Rectal smooth muscle tissue (tissue), 1 donor: ENCODE results near the gene OR10H4.
"Not testable (repeated sequence)": the region's sequence is repeated elsewhere in the genome, so short reads cannot be mapped to it uniquely, and the experiment has no call there.

Source experiments
- H3K27ac ChIP-seq: one replicate; pipeline ENCODE4 v1.7.0; 2013; ENCODE audit warnings: low read depth, low read length, inconsistent platforms
- H3K27me3 ChIP-seq: one replicate; pipeline ENCODE4 v1.7.0; 2013; ENCODE audit warnings: low read length; ENCODE audit not compliant: control insufficient read depth, insufficient read depth
- H3K36me3 ChIP-seq: one replicate; pipeline ENCODE4 v1.7.0; 2013; ENCODE audit warnings: low read length; ENCODE audit not compliant: control insufficient read depth, insufficient read depth
- H3K4me1 ChIP-seq: one replicate; pipeline ENCODE4 v1.7.0; 2013; ENCODE audit warnings: low read length; ENCODE audit not compliant: control insufficient read depth, insufficient read depth
- H3K4me3 ChIP-seq: one replicate; pipeline ENCODE4 v1.7.0; 2013; ENCODE audit warnings: low read length
- H3K9ac ChIP-seq: one replicate; pipeline ENCODE4 v1.7.0; 2013; ENCODE audit warnings: low read length

Gene OR10H4

GRCh38 chr19:15962319-15962718, 13.5 kb downstream of the OR10H4 start:
- no peaks in the 10 kb centered on the region for H3K4me1 ChIP-seq
- H3K27ac ChIP-seq: no peak overlapping the region
- H3K27me3 ChIP-seq: peaks cover 2% of the 10 kb centered on the region
- H3K4me3 ChIP-seq: no peak overlapping the region
- H3K36me3 ChIP-seq: no peaks in the 10 kb centered on the region
- H3K9ac ChIP-seq: no peak overlapping the region

- no peak overlapping the region for H3K9ac ChIP-seq
- H3K4me3 ChIP-seq: no peak overlapping the region
- H3K4me1 ChIP-seq: no peaks in the 10 kb centered on the region
- H3K27me3 ChIP-seq: peaks cover 2% of the 10 kb centered on the region
- no peaks in the 10 kb centered on the region for H3K36me3 ChIP-seq
- H3K27ac ChIP-seq: no peak overlapping the region
Measured at GRCh38 chr19:15964231-15964630, 15.4 kb downstream of the OR10H4 start.

- Histone ChIP-seq H3K4me1 (no peaks in the 10 kb centered on the region), H3K27ac (no peak overlapping the region), H3K27me3 (no peaks in the 10 kb centered on the region), H3K36me3 (no peaks in the 10 kb centered on the region), H3K4me3 (no peak overlapping the region), H3K9ac (no peak overlapping the region)
Measured at GRCh38 chr19:15971224-15971780, 22.5 kb downstream of the OR10H4 start.

GRCh38 chr19:15972043-15972442, 23.2 kb downstream of the OR10H4 start:
- not testable (repeated sequence) for H3K9ac ChIP-seq, H3K4me1 ChIP-seq, H3K27ac ChIP-seq, H3K27me3 ChIP-seq, H3K4me3 ChIP-seq, H3K36me3 ChIP-seq

GRCh38 chr19:15974856-15975255, 26.0 kb downstream of the OR10H4 start:
- no peaks in the 10 kb centered on the region for H3K4me1 ChIP-seq
- H3K36me3 ChIP-seq: no peaks in the 10 kb centered on the region
- H3K27me3 ChIP-seq: peaks cover 5% of the 10 kb centered on the region
- H3K4me3 ChIP-seq: no peak overlapping the region
- no peak overlapping the region for H3K9ac ChIP-seq
- H3K27ac ChIP-seq: no peak overlapping the region

- peaks cover 5% of the 10 kb centered on the region for H3K27me3 ChIP-seq
- H3K36me3 ChIP-seq: no peaks in the 10 kb centered on the region
- no peak overlapping the region for H3K27ac ChIP-seq
- H3K4me1 ChIP-seq: no peaks in the 10 kb centered on the region
- H3K4me3 ChIP-seq: no peak overlapping the region
- no peak overlapping the region for H3K9ac ChIP-seq
Measured at GRCh38 chr19:15976836-15977689, 28.3 kb downstream of the OR10H4 start.

GRCh38 chr19:15977690-15978089, 28.9 kb downstream of the OR10H4 start:
- Histone ChIP-seq H3K36me3 (no peaks in the 10 kb centered on the region), H3K9ac (no peak overlapping the region), H3K27ac (no peak overlapping the region), H3K4me1 (no peaks in the 10 kb centered on the region), H3K4me3 (no peak overlapping the region), H3K27me3 (peaks cover 5% of the 10 kb centered on the region)

- Histone ChIP-seq H3K4me1 (no peaks in the 10 kb centered on the region), H3K4me3 (no peak overlapping the region), H3K36me3 (no peaks in the 10 kb centered on the region), H3K27ac (no peak overlapping the region), H3K27me3 (peaks cover 5% of the 10 kb centered on the region), H3K9ac (no peak overlapping the region)
Measured at GRCh38 chr19:15979293-15979692, 30.5 kb downstream of the OR10H4 start.

- H3K36me3 ChIP-seq, H3K4me3 ChIP-seq, H3K9ac ChIP-seq, H3K27me3 ChIP-seq, H3K27ac ChIP-seq, H3K4me1 ChIP-seq: not testable (repeated sequence)
Measured at GRCh38 chr19:15985831-15986230, 37.0 kb downstream of the OR10H4 start.

GRCh38 chr19:15986701-15987100, 37.9 kb downstream of the OR10H4 start:
- no peak overlapping the region for H3K9ac ChIP-seq
- no peak overlapping the region for H3K27ac ChIP-seq
- no peaks in the 10 kb centered on the region for H3K4me1 ChIP-seq
- H3K36me3 ChIP-seq: no peaks in the 10 kb centered on the region
- no peak overlapping the region for H3K4me3 ChIP-seq
- H3K27me3 ChIP-seq: no peaks in the 10 kb centered on the region

- no peak overlapping the region for H3K4me3 ChIP-seq
- no peak overlapping the region for H3K9ac ChIP-seq
- H3K4me1 ChIP-seq: no peaks in the 10 kb centered on the region
- no peak overlapping the region for H3K27ac ChIP-seq
- H3K27me3 ChIP-seq: no peaks in the 10 kb centered on the region
- H3K36me3 ChIP-seq: no peaks in the 10 kb centered on the region
Measured at GRCh38 chr19:15989889-15990288, 41.1 kb downstream of the OR10H4 start.

- H3K4me3 ChIP-seq: no peak overlapping the region
- no peaks in the 10 kb centered on the region for H3K36me3 ChIP-seq
- no peaks in the 10 kb centered on the region for H3K4me1 ChIP-seq
- no peak overlapping the region for H3K9ac ChIP-seq
- H3K27ac ChIP-seq: no peak overlapping the region
- H3K27me3 ChIP-seq: no peaks in the 10 kb centered on the region
Measured at GRCh38 chr19:15991602-15992001, 42.8 kb downstream of the OR10H4 start.

GRCh38 chr19:15992014-15992413, 43.2 kb downstream of the OR10H4 start:
- Histone ChIP-seq H3K27ac (no peak overlapping the region), H3K36me3 (no peaks in the 10 kb centered on the region), H3K4me1 (no peaks in the 10 kb centered on the region), H3K27me3 (no peaks in the 10 kb centered on the region), H3K4me3 (no peak overlapping the region), H3K9ac (no peak overlapping the region)
